Activated CD8-positive, alpha-beta memory T cell treated with anti-CD3 and anti-CD28 coated beads, Interleukin-2, amount 50 U/mL, for 4 hours (primary cell): ENCODE results near the gene RHOB.
A peak's percentile ranks its signal among the peaks of the same experiment; 100 is the strongest.
"Not testable (repeated sequence)": the region's sequence is repeated elsewhere in the genome, so short reads cannot be mapped to it uniquely, and the experiment has no call there.

ENCODE experiments used
- DNase-seq: peaks from one replicate; pipeline ENCODE4 v3.0.0-alpha.2; 2020

RHOB gene

GRCh38 chr2:20446917-20447436 lies at the start of gene RHOB:
TSS of gene RHOB (plus strand) at chr2:20447074. CDS start at chr2:20447466, 392 bp downstream.
- DNase-seq = peak; percentile 88

GRCh38 chr2:20397811-20398447 lies 48.9 kb upstream of the RHOB start:
- no peak for DNase-seq

- no peak for DNase-seq
Measured at GRCh38 chr2:20398956-20399567, 47.8 kb upstream of the RHOB start.

- DNase-seq = no peak
Measured at GRCh38 chr2:20400306-20400705, 46.6 kb upstream of the RHOB start.

- DNase-seq = no peak
Measured at GRCh38 chr2:20400787-20401488, 45.9 kb upstream of the RHOB start.

- DNase-seq = no peak
Measured at GRCh38 chr2:20401489-20401835, 45.4 kb upstream of the RHOB start.

GRCh38 chr2:20403774-20404312 lies 43.0 kb upstream of the RHOB start:
- DNase-seq = no peak

- DNase-seq = no peak
Measured at GRCh38 chr2:20404950-20405349, 41.9 kb upstream of the RHOB start.

GRCh38 chr2:20409039-20409438 lies 37.8 kb upstream of the RHOB start:
- DNase-seq = no peak

GRCh38 chr2:20410556-20411277 lies 36.2 kb upstream of the RHOB start:
- DNase-seq = no peak

- peak; percentile 64 for DNase-seq
Measured at GRCh38 chr2:20411361-20411894, 35.4 kb upstream of the RHOB start.

- DNase-seq = no peak
Measured at GRCh38 chr2:20414806-20415205, 32.1 kb upstream of the RHOB start.

- no peak for DNase-seq
Measured at GRCh38 chr2:20415511-20415918, 31.4 kb upstream of the RHOB start.

GRCh38 chr2:20416723-20417122 lies 30.2 kb upstream of the RHOB start:
- DNase-seq = no peak

- not testable (repeated sequence) for DNase-seq
Measured at GRCh38 chr2:20417230-20417821, 29.5 kb upstream of the RHOB start.

- DNase-seq = no peak
Measured at GRCh38 chr2:20418519-20418918, 28.4 kb upstream of the RHOB start.

GRCh38 chr2:20419007-20419576 lies 27.8 kb upstream of the RHOB start:
- DNase-seq = no peak

GRCh38 chr2:20419752-20420151 lies 27.1 kb upstream of the RHOB start:
- DNase-seq = no peak

GRCh38 chr2:20421336-20421987 lies 25.4 kb upstream of the RHOB start:
- no peak for DNase-seq

GRCh38 chr2:20421988-20422370 lies 24.9 kb upstream of the RHOB start:
- no peak for DNase-seq
